ENCODE results near the gene WDR27.

The WDR27 gene

DNA sequence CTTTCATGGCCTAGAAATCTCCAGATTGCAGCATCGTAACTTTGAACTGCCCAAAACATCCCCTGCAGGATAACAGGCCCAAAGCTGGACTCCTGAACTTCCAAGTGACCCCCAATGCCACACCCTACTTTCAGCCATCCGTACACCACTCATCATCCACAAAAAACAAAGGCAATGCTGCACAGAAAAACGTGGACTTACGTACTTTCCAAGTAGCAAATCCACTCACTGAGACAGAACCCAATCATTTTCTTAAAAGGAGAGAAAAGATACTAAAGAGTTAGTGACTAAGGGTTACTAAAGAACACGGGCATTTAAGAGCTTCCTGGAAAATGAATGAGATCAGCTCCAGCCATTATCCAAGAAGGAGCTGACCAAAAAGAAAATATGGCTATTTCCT, 211.0 kb downstream of the WDR27 start:
- no peak overlapping the region for H3K4me3 ChIP-seq (ENCODE audit: low read length)
- TF ChIP-seq, protein P1, sequence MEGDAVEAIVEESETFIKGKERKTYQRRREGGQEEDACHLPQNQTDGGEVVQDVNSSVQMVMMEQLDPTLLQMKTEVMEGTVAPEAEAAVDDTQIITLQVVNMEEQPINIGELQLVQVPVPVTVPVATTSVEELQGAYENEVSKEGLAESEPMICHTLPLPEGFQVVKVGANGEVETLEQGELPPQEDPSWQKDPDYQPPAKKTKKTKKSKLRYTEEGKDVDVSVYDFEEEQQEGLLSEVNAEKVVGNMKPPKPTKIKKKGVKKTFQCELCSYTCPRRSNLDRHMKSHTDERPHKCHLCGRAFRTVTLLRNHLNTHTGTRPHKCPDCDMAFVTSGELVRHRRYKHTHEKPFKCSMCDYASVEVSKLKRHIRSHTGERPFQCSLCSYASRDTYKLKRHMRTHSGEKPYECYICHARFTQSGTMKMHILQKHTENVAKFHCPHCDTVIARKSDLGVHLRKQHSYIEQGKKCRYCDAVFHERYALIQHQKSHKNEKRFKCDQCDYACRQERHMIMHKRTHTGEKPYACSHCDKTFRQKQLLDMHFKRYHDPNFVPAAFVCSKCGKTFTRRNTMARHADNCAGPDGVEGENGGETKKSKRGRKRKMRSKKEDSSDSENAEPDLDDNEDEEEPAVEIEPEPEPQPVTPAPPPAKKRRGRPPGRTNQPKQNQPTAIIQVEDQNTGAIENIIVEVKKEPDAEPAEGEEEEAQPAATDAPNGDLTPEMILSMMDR (conservative IDR thresholded peaks at IDR 0.05; ENCODE audit: low read length): no peak
- DNase-seq (ENCODE audit: low read depth): peak; percentile 38

DNA sequence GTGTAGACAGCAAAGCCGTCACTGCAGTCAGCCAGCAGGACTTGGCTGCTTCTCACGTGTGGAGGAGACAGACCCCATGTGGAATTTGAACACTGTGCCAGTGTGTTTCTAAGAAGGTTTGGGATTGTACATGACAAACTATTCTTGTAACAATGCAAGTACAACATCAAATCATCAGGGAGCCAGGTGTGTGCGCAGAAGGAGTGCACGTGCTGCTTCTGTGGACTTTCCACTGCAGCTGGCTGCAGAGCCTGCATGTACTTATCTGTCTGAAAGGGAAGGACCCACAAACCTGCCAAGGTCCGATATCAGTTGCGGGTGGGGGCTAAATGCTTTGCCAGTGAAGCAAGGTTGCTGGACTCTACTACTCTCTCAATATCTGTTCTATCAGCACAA, 211.6 kb downstream of the WDR27 start:
- TF ChIP-seq, protein P1 (conservative IDR thresholded peaks at IDR 0.05; ENCODE audit: low read length): no peak
- H3K4me3 ChIP-seq (ENCODE audit: low read length): no peak overlapping the region
- DNase-seq (ENCODE audit: low read depth): peak; percentile 13

DNA sequence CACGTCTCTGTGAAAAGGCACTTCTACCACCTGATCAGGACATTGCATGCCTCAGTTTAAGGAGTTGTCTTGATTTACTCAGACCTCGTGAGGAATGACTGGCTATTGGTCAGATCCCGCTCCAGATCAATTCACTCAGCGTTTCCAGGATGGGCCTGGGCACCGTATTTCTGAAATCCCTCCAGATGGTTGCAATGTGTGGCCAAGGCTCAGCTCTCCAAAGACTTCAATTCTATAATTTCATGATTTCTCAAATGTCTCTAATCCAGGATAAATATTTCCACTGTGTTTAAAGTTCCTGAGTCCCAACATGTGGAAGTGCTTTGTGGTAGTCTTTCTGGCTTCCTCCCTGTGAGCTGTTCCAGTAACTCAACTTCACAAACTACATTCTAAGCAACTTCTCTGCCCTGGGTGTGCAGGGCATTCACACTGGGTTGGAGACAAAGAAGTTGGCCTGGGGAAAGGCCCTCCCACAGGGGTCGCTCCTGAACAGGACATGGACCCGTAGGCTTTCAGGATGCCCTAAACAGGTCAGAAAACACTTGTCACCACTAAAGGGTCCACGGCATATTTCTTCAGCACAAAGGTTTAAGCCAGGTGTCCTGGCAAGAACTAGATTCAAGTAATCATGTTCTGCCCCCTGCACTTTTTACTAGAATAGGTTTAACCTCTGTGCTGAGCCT, 212.1 kb downstream of the WDR27 start:
- TF ChIP-seq, protein P1 (conservative IDR thresholded peaks at IDR 0.05; ENCODE audit: low read length): peak; percentile 32
- peak; percentile 89 for DNase-seq (ENCODE audit: low read depth)
- no peak overlapping the region for H3K4me3 ChIP-seq (ENCODE audit: low read length)

DNA sequence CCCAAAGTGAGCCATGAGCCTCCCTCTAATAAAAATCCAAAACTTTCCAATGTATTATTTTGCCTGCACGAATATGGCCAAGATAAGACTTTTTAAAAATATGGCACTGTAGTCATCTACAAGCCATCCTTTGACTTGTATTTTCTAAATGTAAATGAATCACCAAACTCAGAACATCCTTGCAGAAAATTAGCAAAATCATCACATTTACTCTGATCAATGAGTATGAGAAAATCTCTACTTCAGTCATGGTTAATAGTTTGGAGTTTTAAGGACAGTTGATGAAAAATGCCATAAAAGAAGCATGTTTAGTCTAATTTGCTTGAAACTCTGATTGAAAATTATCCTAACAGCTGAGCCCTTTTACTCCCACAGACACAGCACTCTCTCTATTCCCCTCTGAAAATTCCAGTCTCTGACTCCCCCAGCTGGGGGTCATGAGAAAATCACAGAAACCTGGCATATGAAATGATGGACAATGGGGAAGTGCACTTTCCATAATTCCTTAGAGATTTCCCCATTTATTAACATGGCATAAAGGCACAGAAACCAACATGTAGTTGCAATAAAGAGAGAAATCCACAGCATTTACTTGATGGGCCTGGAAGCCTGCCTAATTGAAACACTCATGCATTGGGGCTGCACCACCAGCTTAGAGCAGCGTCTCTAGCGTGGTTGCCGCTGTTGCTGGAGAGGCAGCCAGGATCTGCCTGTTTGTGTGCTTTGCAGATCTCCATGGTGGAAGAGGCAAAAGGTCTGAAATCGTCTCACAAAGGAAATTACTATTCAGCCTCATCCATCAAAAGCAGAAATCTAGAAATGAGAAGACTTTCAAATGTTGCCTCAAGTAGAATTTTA, 214.0 kb downstream of the WDR27 start:
- DNase-seq (ENCODE audit: low read depth): peak; percentile 27
- TF ChIP-seq, protein P1 (conservative IDR thresholded peaks at IDR 0.05; ENCODE audit: low read length): peak; percentile 32
- no peak overlapping the region for H3K4me3 ChIP-seq (ENCODE audit: low read length)

DNA sequence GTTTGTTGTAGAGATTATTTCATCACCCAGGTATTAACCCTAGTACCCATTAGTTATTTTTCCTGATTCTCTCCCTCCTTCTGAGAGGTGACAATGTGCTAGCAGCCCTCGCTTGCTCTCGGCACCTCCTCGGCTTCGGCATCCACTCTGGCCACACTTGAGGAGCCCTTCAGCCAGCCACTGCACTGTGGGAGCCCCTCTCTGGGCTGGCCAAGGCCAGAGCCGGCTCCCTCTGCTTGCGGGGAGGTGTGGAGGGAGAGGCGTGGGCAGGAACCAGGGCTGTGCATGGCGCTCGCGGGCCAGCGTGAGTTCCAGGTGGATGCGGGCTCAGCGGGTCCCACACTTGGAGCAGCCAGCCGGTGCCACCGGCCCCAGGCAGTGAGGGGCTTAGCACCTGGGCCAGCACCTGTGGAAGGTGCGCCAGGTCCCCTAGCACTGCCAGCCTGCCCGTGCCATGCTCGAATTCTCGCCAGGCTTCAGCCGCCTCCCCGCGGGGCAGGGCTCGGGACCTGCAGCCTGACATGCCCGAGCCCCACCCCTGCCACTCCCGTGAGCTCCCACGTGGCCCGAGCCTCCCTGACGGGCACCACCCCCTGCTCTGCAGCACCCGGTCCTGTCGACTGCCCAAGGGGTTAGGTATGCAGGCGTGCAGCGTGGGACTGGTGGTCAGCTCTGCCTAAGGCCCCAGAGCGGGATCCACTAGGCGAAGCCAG, 221.9 kb downstream of the WDR27 start:
- TF ChIP-seq, protein P1 (conservative IDR thresholded peaks at IDR 0.05; ENCODE audit: low read length): no peak
- no peak for DNase-seq (ENCODE audit: low read depth)
- H3K4me3 ChIP-seq (ENCODE audit: low read length): no peak overlapping the region

DNA sequence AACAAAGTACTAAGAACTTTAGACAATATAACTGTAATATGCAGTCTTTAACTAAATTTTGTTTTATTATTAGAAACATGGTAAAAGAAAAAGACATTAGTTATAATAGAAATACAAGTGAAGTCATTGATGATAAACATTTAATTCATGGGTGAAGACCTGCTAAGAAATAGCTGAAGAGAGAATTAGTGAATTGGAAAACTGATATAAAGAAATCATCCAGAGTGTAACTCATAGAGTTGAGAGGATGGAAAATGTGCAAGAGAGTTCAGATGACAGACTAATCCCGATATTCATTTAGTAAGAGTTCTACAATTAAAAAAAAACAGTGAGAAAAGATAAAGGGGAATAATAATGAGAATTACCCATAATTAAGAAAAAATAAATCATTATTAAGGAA, 227.5 kb downstream of the WDR27 start:
- H3K4me3 ChIP-seq (ENCODE audit: low read length): no peak overlapping the region
- DNase-seq (ENCODE audit: low read depth): no peak
- TF ChIP-seq, protein P1 (conservative IDR thresholded peaks at IDR 0.05; ENCODE audit: low read length): no peak

All from AG10803 (cell line).